ENCODE data around the gene HOXB2.
A peak's percentile ranks its signal among the peaks of the same experiment; 100 is the strongest.

The HOXB2 gene

DNA sequence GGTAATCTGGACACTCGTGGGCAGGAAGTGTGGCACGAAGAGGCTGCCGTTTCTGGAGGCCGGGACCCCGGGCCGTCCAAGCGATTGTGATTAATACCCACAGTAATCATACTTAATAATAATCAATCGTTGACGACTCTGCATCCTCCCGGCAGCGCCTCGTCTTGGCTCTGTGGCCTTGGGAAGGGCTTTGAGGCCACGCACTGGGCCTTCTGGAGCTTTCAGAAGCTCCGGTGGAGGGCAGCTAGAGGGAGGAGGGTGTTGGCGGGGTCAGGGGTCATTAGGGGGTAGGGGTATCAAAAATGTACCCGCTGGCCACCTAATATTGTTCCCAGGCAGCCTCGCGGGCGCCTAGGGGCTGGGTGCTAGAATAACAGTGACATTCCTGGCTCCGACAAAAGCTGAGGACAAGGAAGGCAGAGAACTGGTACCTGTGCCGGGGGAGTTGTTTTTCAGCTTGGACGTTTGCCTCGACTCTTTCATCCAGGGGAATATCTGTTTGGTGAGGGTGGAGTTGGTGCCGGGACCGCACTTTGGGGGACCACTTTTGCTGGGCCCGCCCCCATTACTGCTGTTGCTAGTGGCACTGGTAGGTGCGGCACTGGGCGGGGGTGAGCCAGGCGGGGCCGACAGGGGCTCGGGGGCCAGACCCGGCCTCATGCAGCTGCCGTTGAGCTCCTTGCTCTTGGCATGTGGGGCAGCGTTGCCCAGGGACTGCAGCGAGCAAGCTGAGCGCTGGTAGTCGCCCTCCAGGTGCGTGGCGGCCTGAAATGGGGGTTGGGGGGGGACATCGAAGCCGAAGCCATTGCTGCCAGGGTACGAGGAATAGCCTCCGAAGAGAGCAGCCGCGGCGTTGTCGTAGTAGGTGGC, 6.9 kb upstream of the HOXB2 start:
- no peak for DNase-seq

DNA sequence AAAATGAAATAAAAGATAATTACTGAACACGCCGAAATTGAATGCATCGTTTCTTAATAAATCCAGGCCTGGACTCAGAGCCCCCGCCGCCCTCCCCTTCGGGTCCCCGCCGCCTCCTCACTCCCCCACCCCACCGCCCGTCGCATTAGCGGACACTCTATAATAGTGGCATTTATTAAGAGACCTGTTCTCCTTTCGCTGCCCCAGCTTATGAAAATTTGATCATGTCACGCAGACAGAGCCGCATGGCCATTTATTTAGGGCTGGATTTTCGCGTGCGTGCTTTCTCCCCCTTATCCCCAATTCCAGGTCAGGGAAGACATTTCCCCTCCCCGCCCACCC, 6.3 kb upstream of the HOXB2 start:
- DNase-seq = no peak

DNA sequence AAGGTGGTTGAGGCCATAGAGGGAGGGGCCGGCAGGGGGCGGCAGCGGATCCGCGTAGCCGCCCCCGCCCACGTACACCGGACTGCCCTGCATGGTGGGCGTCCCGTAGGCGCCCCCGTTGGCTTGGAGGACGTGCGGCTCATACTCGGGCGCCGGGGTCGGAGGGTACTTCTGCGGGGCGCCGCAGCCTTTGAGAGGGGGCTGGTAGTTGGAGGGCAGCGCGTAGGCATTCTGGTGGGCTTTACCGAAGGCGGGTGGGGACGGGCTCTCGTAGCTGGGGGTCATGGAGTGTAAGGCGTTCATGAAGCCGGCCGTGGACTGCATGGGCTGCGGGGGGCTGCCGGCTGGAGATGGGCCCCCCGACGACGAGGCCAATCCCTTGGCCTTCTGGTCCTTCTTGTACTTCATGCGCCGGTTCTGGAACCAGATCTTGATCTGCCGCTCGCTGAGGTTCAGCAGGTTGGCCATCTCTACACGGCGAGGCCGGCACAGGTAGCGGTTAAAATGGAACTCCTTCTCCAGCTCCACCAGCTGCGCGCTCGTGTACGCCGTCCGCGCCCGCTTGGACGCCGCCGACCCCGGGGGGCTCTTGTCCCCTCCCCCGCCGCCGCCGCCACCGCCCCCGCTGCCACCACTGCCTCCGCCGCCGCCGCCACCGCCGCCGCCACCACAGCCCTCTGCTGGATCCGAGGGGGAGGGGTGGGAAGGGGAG, 5.7 kb upstream of the HOXB2 start:
- DNase-seq = no peak

DNA sequence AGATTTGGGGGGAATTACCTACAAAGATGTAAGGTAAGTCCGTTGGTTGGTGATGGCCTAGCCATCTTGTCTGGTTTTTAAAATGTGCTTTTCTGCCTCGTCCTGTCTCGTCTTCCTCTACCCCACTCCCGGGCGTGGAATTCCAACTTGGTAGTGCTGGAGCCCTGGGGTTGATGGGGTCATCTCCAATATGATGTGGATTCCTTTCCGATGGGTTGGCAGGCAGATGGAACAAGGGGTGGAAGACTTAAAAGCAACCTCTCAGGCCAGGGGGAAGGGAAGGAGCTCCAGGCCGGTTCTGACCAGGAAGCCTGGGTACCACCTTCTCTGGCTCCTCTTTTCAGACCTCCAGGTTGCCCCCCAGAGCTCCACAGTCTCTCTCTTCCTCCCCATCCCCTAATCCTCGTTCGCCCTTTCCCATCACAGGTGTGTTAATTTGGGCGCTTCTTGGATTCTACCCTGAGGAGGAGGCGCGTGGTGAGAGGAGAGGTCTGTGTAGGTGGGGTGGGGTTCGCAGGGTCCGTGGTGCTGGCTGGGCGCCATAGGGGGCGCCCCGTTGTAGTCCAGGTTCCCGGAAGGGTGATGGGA, 5.1 kb upstream of the HOXB2 start:
- DNase-seq = no peak

DNA sequence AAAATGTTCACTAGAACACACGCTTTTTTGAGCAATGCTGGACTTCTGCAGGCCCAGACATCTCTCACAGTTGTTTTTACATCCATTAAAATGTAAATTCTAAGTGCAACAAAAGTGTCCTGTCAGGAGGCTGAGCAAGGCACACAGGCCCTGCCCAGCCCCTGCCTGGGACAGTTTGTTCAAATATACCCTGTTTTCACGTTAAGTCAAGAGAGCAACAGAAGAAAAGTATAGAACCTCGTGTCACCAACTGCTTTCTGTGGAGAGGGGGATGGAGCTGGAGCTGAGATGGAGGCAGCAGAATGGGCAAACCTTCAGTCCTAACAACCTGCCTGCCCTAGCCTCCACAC, 4.3 kb upstream of the HOXB2 start:
- DNase-seq = no peak

DNA sequence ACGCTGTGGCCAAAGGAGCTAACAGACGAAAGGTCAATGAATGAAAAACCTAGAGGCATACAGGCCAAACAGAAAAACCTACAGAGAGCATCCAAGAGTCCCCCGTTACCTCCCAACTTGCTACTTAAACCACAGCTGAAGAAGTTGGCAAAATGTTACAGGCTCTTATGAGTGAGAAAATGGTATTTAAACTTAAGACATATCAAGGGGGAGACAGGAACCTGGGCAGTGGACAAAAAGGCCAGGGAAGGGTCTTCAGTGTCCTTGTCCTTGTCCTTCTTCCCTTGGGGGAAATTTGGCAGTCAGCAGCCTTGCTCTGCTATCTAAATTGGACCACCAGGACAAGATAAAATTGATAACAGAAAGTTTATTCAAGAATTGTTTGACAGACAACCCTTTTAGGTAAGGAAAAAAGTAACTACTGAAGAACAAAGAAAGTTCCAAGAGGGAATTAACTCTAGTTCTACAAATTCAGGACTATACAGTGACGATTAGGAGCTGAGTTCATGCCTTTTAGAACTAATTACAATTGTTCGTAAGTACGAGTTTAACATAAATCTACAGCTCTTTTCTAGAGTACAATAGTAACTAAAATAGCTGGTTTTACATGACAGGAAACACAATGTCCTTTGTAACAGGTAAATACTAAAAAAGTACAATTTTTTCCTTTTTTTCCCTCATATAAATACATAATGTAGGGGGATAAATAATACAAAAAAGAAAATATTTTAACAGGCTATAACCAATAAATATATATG, 3.8 kb upstream of the HOXB2 start:
- no peak for DNase-seq

DNA sequence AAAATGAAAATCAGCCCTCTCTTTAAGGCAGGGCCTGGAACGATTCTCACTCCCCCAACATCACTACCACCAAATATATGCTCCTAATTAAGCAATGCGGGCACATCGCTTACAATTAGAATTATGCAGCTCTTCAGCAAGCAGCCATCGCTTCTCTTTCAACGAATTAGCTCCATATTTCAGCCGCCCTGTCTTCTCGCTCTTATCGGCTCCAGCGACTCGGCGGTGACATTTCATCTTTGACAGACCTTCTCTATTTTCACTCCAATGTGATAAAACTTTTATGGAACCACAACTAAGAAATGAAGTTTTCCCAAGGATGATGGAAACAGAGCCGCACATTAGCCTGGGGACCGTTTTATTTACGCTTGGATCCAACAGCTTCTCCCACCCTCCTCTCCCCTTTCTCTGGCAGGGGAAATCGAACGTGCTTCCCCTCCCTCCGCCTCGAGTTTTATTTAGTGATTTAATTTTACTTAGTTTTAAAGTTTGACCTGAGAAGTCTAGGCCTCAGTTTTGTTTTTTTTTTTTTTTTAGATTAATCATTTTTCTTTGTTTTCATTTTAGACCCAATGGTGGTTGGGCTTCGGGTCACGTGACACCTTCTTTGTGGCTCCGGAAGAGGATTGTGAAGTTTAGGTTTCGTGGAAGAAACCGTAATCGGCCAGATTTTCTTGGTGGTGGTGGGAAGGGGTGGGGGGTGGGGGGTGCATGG, 3.1 kb upstream of the HOXB2 start:
- no peak for DNase-seq

DNA sequence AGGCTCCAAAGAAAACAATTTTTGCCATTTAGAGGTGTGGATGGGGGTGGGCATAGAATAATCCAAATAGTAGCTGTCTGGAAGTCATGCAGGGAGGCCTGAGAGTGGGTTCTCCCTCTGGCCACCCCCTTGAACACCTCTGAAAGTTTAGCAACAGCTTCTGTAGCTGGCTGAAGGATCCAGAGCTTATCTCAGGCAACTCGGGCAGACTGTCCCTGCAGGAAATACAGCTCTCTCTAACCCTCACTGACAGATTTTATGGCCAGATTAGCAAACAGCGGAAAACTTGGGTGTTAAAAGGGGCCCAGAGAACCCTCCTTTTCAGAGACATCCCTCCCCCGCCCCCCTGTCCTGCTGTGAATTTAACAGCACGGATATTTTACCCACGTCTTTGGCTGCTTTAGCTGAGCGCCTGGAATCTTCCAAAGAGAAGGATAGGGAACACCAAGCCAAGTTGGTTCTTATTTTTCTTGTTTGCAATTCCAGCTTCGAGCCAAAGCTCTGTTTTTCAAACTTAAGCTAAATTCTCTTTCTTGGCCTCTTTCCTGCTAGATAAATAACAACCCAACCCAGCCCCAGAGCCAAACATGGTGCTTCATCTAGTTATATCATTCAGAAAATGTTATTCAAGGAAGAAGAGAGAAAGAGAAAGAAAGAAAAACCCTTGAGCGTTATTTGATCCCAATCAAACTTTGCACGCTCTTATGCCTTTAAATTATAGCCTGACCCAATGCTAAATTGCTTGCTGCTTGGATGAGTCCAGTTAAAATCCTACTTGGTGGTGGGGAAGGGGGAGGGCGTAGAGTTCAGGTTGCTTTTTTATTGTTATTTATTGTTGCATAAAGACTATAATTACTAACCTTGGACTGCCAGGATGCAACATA, 2.3 kb upstream of the HOXB2 start:
- no peak for DNase-seq

DNA sequence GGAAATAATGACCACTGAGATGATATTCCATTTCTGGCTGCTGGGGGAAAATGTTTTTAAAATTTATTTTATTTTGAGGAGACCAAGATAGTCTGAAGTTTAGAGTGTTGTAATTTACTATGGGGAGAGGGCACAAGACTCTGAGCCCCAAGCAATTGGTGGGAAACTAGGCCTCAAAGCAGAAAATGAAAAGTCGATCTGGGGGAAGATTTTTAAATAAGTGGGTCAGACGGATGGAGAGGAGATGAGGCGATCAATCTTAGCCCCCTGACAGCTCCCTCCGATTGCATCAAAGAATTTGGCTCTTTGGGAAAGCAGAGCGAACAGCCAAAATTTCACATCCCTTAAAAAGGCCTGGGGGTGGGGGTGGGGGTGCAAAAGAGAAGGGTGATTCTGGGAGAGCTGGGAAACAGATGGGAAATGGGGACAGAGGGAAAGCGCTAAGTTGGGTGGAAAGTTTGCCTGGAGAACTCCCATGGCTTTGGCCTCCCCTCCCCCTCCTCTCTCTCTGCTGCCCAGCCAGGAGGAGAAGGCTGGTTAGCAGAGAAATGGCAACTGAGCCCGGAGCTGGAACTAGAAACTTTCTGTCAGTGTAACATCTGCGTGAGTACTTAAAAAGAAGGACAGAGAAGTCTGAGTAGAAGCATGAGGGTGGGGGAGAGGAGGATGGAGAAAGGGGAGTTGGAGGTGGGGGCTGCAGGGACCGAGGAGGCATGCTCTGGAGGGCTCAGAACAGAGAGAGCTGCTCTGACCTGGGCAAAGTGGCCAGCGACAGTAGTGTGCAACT, 1.4 kb upstream of the HOXB2 start:
- no peak for DNase-seq

DNA sequence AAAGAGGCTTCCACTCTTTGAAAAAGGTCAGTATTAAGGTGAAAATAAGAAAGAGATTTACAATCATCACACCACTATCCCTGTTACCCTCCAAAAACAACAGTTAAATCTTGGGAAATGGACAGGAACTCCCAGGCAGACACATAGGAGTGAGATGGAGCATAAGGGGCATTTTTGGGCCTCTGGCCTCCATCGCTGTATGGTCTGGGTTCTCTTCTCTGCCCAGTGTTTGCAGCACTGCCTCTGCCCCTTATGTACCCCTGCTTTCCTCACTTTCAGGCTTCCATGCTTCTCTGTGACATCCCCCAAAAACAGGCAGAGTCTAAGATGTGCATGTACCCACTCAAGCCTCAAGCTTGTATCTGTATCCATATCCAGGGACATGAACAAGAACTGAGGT, 630 bp upstream of the HOXB2 start:
- no peak for DNase-seq

DNA sequence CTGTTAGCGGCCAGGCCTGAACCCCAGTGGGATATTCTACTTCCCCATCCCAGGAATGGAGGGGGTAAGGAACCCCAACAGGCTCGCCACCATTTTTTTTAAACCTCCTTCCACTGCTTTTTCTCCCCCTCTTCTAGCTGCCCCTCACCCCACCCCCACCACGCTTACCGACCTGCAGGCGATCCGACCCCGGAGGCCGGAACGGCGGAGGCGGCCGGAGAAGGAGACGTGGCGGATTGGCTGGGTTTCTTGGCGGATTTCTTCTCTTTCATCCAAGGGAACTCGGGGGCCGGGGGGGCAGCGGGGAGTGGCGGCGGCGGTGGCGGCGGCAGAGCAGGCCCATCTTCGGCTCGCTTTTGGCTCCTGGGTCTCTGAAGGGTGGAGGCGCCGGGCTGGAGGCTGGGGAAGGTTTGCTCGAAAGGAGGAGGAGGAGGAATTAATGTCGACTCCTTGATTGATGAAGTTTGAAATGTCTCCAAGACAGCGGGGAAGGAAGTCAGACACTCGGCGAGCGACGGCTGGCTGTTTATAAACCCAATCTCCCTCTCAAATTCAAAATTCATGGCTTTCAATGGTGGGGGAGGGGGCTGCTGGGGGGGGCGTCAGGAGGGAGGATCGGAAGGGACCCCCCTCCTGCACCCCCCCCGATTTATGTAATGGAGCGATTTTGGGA, 424 bp downstream of the HOXB2 start:
- DNase-seq = no peak

DNA sequence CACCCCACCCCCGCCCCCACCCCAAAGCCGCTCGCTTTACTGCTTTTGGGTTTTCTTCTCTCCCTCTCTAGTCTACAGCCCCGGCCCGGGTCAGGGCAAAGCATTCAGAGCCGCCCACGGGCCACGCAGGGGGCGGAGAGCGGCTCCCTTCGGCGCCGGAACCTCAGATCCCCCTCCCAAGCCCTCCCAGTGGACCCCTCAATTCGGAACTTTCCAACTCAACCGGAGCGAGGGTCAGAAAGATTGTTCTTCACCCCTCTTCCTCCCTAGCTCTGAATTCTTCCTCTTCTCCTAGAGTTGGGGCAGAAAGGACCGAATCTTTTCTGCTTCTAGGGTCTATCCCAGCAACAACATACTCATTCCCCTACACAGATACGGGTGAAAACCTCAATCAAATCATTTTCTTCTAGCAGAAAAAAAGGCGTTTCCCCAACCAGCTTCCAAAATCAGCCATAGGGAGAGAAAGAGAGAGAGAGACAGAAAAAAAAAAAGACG, 1.0 kb downstream of the HOXB2 start:
- no peak for DNase-seq

DNA sequence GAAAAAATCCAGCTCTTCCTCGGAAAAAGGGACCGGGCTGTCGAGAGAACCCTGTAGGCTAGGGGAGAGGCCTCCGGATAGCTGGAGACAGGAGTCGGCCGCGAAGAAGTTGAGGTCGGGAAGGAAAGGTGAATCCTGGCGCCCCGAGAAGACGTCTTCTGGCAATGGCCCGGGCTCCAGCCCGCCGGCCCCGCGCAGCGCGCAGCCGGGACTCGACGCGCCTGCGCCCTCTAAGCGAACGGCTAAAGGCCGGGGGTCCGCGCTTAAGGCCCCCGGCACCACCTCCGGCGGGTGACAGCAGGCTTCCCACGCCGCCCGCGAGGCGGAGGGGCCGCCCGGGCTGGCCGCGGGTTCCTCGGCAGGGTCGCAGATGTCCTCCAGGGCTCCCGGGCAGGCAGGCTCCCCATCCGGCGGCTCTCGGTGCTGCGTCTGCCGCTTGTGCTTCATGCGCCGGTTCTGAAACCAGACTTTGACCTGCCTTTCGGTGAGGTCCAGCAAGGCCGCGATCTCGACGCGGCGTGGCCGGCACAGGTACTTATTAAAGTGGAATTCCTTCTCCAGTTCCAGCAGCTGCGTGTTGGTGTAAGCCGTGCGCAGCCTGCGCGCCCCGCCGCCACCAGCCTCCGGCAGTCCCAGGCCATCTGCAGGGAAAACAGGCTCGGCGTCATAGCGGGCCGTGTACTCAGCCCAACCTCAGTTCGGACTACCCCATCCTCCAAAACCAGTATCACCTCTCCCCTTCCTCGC, 1.6 kb downstream of the HOXB2 start:
- DNase-seq = peak in 1 of 2 experiments; percentile 36

DNA sequence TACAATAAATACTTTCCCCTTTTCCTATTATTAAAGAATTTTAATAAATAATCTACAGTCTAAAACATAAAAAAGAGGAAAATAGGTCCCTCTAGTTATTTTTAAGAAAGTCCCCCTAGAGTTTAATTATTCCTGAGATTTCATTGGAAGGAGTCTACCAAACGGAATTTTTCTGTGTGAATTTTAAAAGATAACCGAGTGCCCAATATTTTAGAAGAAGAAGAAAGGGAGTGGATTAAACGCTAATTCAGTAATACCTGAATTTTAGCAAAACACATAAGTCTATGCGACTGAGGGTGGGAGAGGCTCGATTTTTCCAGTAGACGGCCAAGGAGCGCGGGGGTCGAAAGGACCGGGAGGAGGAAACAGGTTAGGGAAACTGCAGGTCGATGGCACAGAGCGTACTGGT, 2.2 kb downstream of the HOXB2 start:
- no peak for DNase-seq

DNA sequence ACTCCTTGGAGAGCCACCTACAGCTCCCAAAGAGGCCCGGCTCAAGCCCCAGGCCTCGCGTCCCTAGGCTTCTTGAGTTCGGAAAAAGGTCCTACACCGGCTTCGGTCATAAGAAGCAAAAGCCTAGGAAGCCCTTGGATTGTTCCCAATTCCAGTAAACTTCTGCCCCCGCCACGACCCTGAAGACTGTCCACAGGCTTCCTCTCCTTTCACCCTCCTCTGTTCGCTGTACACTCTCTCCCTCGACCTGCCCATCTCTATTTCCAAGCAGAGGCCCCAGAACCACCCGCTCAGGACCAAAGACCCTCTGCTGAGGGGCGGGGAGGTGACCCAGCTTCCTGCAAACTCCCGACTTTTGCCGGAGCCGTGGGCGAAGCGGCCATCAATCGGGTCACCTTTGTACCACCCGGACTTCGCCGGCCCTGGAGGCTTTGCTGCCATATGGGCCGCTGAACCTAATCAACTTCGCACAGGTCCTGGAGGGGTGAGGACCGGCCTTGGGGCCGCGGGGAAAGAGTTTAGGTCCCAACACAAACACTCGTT, 2.7 kb downstream of the HOXB2 start:
- no peak for DNase-seq

DNA sequence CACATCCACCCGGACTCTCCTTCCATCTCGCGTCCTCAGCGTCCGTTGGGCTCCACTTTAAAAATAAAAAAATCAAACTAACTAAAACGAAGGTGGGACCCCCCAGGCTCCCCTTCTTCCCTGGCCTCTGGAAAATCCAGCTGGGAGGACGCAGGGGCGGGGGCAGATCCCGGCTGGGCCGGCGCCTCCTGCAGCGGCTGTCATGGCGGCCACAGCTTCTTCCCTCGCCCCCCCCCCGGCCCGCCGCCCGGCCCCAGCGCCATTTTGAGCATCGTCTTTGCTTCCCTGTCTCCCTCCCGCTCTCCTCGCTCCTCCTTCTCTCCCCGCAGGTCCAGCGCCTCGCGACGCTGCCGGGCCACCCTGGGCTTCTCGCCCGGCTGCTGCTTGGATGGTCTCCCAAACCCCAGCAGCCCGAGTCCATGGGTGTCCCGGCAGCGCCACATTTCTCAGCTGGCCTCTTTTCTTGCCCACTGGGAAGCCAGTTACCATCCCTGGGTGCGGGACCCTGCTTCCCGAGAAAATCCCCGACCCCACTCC, 3.3 kb downstream of the HOXB2 start:
- no peak for DNase-seq

DNA sequence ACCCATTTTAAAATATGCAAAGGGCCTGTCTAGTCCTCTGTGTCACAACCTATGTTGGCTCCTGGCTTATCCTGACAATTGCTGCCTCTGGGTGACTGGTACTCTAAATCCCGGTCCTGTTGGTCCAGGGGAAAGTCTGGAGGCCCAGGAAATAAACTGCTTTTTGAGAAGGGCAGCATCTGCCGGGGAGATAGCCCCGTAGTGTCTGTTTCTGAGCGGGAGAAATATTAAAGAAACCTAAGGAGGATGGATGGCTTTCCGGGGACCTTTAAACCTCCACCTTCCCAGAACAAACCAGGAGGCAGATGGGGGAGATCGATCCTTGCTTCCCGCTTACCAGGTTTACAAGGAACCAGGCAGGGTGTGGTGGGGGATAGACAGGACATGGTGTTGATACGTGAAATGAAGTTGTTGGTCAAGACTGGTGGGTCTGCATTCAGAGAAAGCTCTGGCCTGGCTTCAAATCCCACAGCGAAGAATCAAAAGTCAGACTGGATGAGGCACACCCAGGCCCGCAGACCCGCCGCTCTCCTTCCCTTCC, 3.8 kb downstream of the HOXB2 start:
- no peak for DNase-seq

DNA sequence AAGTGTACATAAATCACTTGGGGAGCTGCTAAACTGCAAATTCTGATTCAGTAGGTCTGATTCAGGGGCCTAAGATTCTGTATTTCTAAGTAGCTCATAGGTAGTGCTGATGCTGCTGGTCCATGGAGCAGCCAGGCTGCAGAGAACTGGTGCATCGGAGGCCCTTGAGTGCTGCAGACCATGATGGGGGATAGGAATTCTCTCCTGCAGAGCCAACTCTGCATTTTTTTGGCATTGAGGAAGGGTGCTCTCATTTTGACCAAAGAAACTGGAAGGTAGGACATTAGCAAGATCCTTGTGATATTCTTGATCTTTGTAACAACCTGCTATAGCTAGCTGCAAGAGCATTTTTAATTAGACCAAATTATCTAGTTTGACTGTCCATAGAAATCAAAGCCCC, 4.7 kb downstream of the HOXB2 start:
- DNase-seq = no peak

DNA sequence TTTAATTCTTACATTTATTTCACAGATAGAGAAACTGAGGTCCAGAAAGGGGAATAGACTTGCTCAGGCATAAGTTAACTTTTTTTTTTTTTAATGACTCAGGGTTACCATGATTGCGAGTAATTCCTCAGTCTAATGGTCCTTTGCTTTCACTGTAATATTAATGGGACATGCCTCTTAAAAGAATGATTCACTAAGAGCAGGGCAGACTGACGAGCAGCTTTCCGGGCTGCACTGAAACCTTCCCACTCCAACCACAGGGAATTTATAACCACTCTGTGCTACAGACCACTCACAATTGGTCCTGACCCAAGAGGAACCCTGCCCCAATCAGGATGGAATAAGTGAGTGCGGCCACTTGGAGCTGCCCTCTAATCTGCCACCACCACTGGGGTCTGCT, 5.7 kb downstream of the HOXB2 start:
- DNase-seq = no peak
